ENCODE results near the gene TTC33.

- TF ChIP-seq CTCF (IDR thresholded peaks at IDR 0.05) (no peak), EP300 (IDR thresholded peaks at IDR 0.05; ENCODE audit: low read depth) (no peak), POLR2AphosphoS5 (IDR thresholded peaks at IDR 0.05) (no peak)
Observed at GRCh38 chr5:40627706-40628105, 128.1 kb downstream of the TTC33 start.
